GM12892 (cell line): Measurements from ENCODE around the gene POMGNT1.
"Not testable (repeated sequence)": the region's sequence is repeated elsewhere in the genome, so short reads cannot be mapped to it uniquely, and the experiment has no call there.

Experiments
- POLR2A ChIP-seq: IDR thresholded peaks from 2 replicates; pipeline ENCODE4 v1.6.1; 2011; ENCODE audit warnings: low read depth, low read length, control low read depth
- POLR2AphosphoS5 ChIP-seq: IDR thresholded peaks from 2 replicates; pipeline ENCODE4 v1.6.1; 2011; ENCODE audit warnings: low read depth, low read length, control low read depth
- TAF1 ChIP-seq: IDR thresholded peaks from 2 replicates; pipeline ENCODE4 v1.6.1; 2011; ENCODE audit warnings: low read depth, mild to moderate bottlenecking, control low read depth, low read length, borderline replicate concordance

- not testable (repeated sequence) for TF ChIP-seq POLR2A, TAF1, POLR2AphosphoS5
These were observed 43.5 kb upstream of the POMGNT1 start for GRCh38 chr1:46241733-46242132.
